ENCODE data around the gene DYDC2.
"Not testable (repeated sequence)": the region's sequence is repeated elsewhere in the genome, so short reads cannot be mapped to it uniquely, and the experiment has no call there.

Gene DYDC2

GRCh38 chr10:80414142-80414895, 57.7 kb downstream of the DYDC2 start:
- DNase-seq (ENCODE audit: low read depth) = no peak

GRCh38 chr10:80415734-80416478, 59.3 kb downstream of the DYDC2 start:
- no peak for DNase-seq (ENCODE audit: low read depth)

GRCh38 chr10:80416479-80417098, 60.0 kb downstream of the DYDC2 start:
- no peak for DNase-seq (ENCODE audit: low read depth)

- not testable (repeated sequence) for DNase-seq (ENCODE audit: low read depth)
Observed at GRCh38 chr10:80417256-80417655, 60.7 kb downstream of the DYDC2 start.
